NCI-H82 treated with DMSO at 0.1 percent for 48 hours (cell line): ENCODE results near the gene ZNF578.
"Not testable (repeated sequence)": the region's sequence is repeated elsewhere in the genome, so short reads cannot be mapped to it uniquely, and the experiment has no call there.

ENCODE experiments used
- DNase-seq: peaks from one replicate; lab custom pipeline; 2025; ENCODE audit not compliant: unreplicated experiment; lab: John Stamatoyannopoulos, UW

Gene ZNF578

GRCh38 chr19:52557231-52557995 lies 104.1 kb downstream of the ZNF578 start:
- DNase-seq: no peak

DNA sequence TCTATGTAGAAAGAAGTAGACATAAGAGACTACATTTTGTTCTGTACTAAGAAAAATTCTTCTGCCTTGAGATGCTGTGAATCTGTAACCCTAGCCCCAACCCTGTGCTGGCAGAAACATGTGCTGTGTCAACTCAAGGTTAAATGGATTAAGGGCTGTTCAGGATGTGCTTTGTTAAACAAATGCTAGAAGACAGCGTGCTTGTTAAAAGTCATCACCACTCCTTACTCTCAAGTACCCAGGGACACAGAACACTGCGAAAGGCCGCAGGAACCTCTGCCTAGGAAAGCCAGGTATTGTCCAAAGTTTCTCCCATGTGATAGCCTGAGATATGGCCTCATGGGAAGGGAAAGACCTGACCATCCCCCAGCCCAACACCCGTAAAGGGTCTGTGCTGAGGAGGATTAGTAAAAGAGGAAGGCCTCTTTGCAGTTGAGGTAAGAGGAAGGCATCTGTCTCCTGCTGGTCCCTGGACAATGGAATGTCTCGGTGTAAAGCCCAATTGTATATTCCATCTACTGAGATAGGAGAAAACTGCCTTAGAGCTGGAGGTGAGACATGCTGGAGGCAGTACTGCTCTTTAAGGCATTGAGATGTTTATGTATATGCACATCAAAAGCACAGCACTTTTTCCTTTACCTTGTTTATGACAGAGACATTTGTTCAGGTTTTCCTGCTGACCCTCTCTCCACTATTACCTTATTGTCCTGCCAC lies 105.5 kb downstream of the ZNF578 start:
- peak; percentile 0 for DNase-seq

DNA sequence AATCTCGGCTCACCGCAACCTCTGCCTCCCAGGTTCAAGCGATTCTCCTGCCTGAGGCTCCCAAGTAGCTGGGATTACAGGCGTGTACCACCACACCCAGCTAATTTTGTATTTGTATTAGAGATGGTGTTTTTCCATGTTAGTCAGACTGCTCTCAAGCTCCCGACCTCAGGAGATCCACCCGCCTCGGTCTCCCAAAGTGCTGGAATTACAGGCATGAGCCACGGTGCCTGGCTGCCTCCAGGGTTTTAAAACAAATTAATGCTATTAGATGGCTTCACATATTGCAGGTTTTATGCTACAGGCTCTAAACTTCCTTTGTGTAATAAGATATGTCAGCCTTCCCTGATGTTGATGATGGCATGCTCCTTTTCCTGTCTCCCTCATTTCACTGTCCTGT lies 108.3 kb downstream of the ZNF578 start:
- DNase-seq: not testable (repeated sequence)
